ENCODE results near the gene GPR180. TPM values are rescaled to one million over a fixed set of nuclear protein-coding genes. Genes with fewer than 3 reads are reported as not detected.
"Not testable (repeated sequence)": the region's sequence is repeated elsewhere in the genome, so short reads cannot be mapped to it uniquely, and the experiment has no call there.

Gene GPR180
- total and polyA plus RNA-seq, 2 of the 13 experiments (the other 11 are each of a cell fraction or from before 2014, with no cell fraction given) = not detected

GRCh38 chr13:94632226-94632980, 30.7 kb downstream of the GPR180 start:
- 43% methylated on average over 3 of the region's 3 CpGs for WGBS (ENCODE audit: low lambda C conversion rate)
- no peaks in the 10 kb centered on the region for H3K9me3 ChIP-seq (ENCODE audit: low read length)
- intact Hi-C loops (cut with micrococcal nuclease; ENCODE audit: unreplicated experiment) = no loop called here
- H3K27me3 ChIP-seq (ENCODE audit: control insufficient read depth in 1 of 2, insufficient read depth in 2 of 2, low read length in 2 of 2) = no peaks in the 10 kb centered on the region
- TF ChIP-seq MAFK (conservative IDR thresholded peaks at IDR 0.05 in 1 of 2, IDR thresholded peaks at IDR 0.05 in 1 of 2; ENCODE audit: low read length in 2 of 2) (peak; percentile 70 to 89; a peak in 3 of 4 replicates), JUND (CRISPR knock-in tag; IDR thresholded peaks at IDR 0.05) (no peak), CENPBD1 (CRISPR knock-in tag; IDR thresholded peaks at IDR 0.05; ENCODE audit: borderline replicate concordance, low read depth) (no peak), MAFF (IDR thresholded peaks at IDR 0.05; ENCODE audit: low read depth, low read length) (peak; percentile 84), MXI1 (IDR thresholded peaks at IDR 0.05; ENCODE audit: borderline replicate concordance, low read depth, low read length) (no peak), ZNF780A (CRISPR knock-in tag; IDR thresholded peaks at IDR 0.05) (no peak)
- in situ Hi-C loops (cut with HindIII; ENCODE audit: extremely low pct_ligation_motif_present, low pct_unique_long_range_greater_than_20kb) = no loop called here
- no peaks in the 10 kb centered on the region for H4K20me1 ChIP-seq (ENCODE audit: insufficient read depth, low read length)
- DNase-seq (ENCODE audit: low spot score) = no peak
- BruUV-seq (replicated peaks) = no TSS peak
- ChIA-PET CTCF (ENCODE audit: low intra/inter-chr PET ratio, low total read pairs) (no interaction called here), POLR2A (no interaction called here)
- no peak overlapping the region for H3K4me2 ChIP-seq (ENCODE audit: low read depth, low read length)
- no peaks in the 10 kb centered on the region for H3K79me2 ChIP-seq (ENCODE audit: insufficient read depth, low read length)
- no peak overlapping the region for H3K27ac ChIP-seq (ENCODE audit: extremely low read length, insufficient read depth, low read length)
- no peak overlapping the region for H3K9ac ChIP-seq (ENCODE audit: insufficient read depth, low read depth, low read length)
- no peak for ATAC-seq
- H3K4me3 ChIP-seq (replicated peaks in 1 of 3; ENCODE audit: insufficient read depth in 1 of 3, low read depth in 2 of 3, low read length in 3 of 3) = no peak overlapping the region
- H2AFZ ChIP-seq (ENCODE audit: low read length) = no peak overlapping the region
- H3K36me3 ChIP-seq (replicated peaks in 1 of 2; ENCODE audit: control insufficient read depth in 1 of 2, insufficient read depth in 2 of 2, low read length in 2 of 2) = no peaks in the 10 kb centered on the region
- no peaks in the 10 kb centered on the region for H3K4me1 ChIP-seq (ENCODE audit: insufficient read depth, low read length)
- FAIRE-seq = no peak

- H3K27ac ChIP-seq (ENCODE audit: extremely low read length, insufficient read depth, low read length); H3K4me3 ChIP-seq (replicated peaks in 1 of 3; ENCODE audit: insufficient read depth in 1 of 3, low read depth in 2 of 3, low read length in 3 of 3); H3K9me3 ChIP-seq (ENCODE audit: low read length); DNase-seq (ENCODE audit: low spot score); H3K27me3 ChIP-seq (ENCODE audit: control insufficient read depth in 1 of 2, insufficient read depth in 2 of 2, low read length in 2 of 2); FAIRE-seq; H3K79me2 ChIP-seq (ENCODE audit: insufficient read depth, low read length); in situ Hi-C loops (cut with HindIII; ENCODE audit: extremely low pct_ligation_motif_present, low pct_unique_long_range_greater_than_20kb); H3K4me2 ChIP-seq (ENCODE audit: low read depth, low read length); CTCF ChIA-PET (ENCODE audit: low intra/inter-chr PET ratio, low total read pairs); intact Hi-C loops (cut with micrococcal nuclease; ENCODE audit: unreplicated experiment); H4K20me1 ChIP-seq (ENCODE audit: insufficient read depth, low read length); ATAC-seq; H3K4me1 ChIP-seq (ENCODE audit: insufficient read depth, low read length); BruUV-seq (replicated peaks); H3K9ac ChIP-seq (ENCODE audit: insufficient read depth, low read depth, low read length); POLR2A ChIA-PET; H2AFZ ChIP-seq (ENCODE audit: low read length); H3K36me3 ChIP-seq (replicated peaks in 1 of 2; ENCODE audit: control insufficient read depth in 1 of 2, insufficient read depth in 2 of 2, low read length in 2 of 2): not testable (repeated sequence)
- 7% methylated on average over 5 of the region's 5 CpGs for WGBS (ENCODE audit: low lambda C conversion rate)
These were observed 34.4 kb downstream of the GPR180 start for GRCh38 chr13:94636096-94636495.
